ENCODE data around the gene SGK2.

GRCh38 chr20:43511879-43512278 is 46.9 kb upstream of the SGK2 start:
- TF ChIP-seq CTCF (conservative IDR thresholded peaks at IDR 0.05; ENCODE audit: low read length) (no peak), EZH2phosphoT487 (IDR thresholded peaks at IDR 0.05; ENCODE audit: borderline replicate concordance, low read depth, low read length) (no peak)
